ENCODE data around the gene THNSL1. TPM values are rescaled to one million over a fixed set of nuclear protein-coding genes. Genes with fewer than 3 reads are reported as not detected.

THNSL1 gene
- total and polyA plus RNA-seq, 2 donors (not counting 1 experiment from before 2014, with no cell fraction given): 1.6 to 4.3 TPM

GRCh38 chr10:24982319-24983112 is 33.9 kb upstream of the THNSL1 start:
- no peak overlapping the region for H3K27ac ChIP-seq (ENCODE audit: insufficient read depth, low read length)
- no peaks in the 10 kb centered on the region for H3K9me3 ChIP-seq (ENCODE audit: control insufficient read depth, insufficient read depth, low read depth, low read length)
- H2AFZ ChIP-seq (ENCODE audit: low read length): no peak overlapping the region
- DNase-seq (ENCODE audit: low read depth in 2 of 2): no peak
- no peaks in the 10 kb centered on the region for H3K27me3 ChIP-seq (ENCODE audit: control insufficient read depth, insufficient read depth, low read length)
- H3K4me1 ChIP-seq (ENCODE audit: control insufficient read depth, extremely low read depth, insufficient read depth, low read length): no peaks in the 10 kb centered on the region
- H3K36me3 ChIP-seq (ENCODE audit: control insufficient read depth, insufficient read depth, low read length): no peaks in the 10 kb centered on the region
- no peak overlapping the region for H3K9ac ChIP-seq (ENCODE audit: insufficient read depth, low read length)
- TF ChIP-seq EZH2 (IDR thresholded peaks at IDR 0.05; ENCODE audit: low read length, missing control alignments) (no peak), CTCF (conservative IDR thresholded peaks at IDR 0.05 in 1 of 2, IDR thresholded peaks at IDR 0.05 in 1 of 2; ENCODE audit: low read depth in 1 of 2, low read length in 2 of 2) (no peak)
- H3K4me2 ChIP-seq (ENCODE audit: extremely low read depth, insufficient read depth, low read length): no peak overlapping the region
- H3K4me3 ChIP-seq (replicated peaks in 1 of 4; ENCODE audit: control extremely low read depth in 1 of 4, insufficient read depth in 1 of 4, low read depth in 3 of 4, low read length in 4 of 4): no peak overlapping the region
- H3K79me2 ChIP-seq (ENCODE audit: control insufficient read depth, insufficient read depth, low read length): no peaks in the 10 kb centered on the region
- no peaks in the 10 kb centered on the region for H4K20me1 ChIP-seq (ENCODE audit: control insufficient read depth, extremely low read depth, insufficient read depth, low read length)

GRCh38 chr10:24983130-24983529 is 33.3 kb upstream of the THNSL1 start:
- no peaks in the 10 kb centered on the region for H3K79me2 ChIP-seq (ENCODE audit: control insufficient read depth, insufficient read depth, low read length)
- no peak overlapping the region for H3K4me2 ChIP-seq (ENCODE audit: extremely low read depth, insufficient read depth, low read length)
- H2AFZ ChIP-seq (ENCODE audit: low read length): no peak overlapping the region
- no peak overlapping the region for H3K9ac ChIP-seq (ENCODE audit: insufficient read depth, low read length)
- no peaks in the 10 kb centered on the region for H3K9me3 ChIP-seq (ENCODE audit: control insufficient read depth, insufficient read depth, low read depth, low read length)
- H3K4me1 ChIP-seq (ENCODE audit: control insufficient read depth, extremely low read depth, insufficient read depth, low read length): no peaks in the 10 kb centered on the region
- H4K20me1 ChIP-seq (ENCODE audit: control insufficient read depth, extremely low read depth, insufficient read depth, low read length): no peaks in the 10 kb centered on the region
- H3K27ac ChIP-seq (ENCODE audit: insufficient read depth, low read length): no peak overlapping the region
- TF ChIP-seq CTCF (conservative IDR thresholded peaks at IDR 0.05 in 1 of 2, IDR thresholded peaks at IDR 0.05 in 1 of 2; ENCODE audit: low read depth in 1 of 2, low read length in 2 of 2) (no peak), EZH2 (IDR thresholded peaks at IDR 0.05; ENCODE audit: low read length, missing control alignments) (no peak)
- H3K27me3 ChIP-seq (ENCODE audit: control insufficient read depth, insufficient read depth, low read length): no peaks in the 10 kb centered on the region
- no peak for DNase-seq (ENCODE audit: low read depth in 2 of 2)
- H3K36me3 ChIP-seq (ENCODE audit: control insufficient read depth, insufficient read depth, low read length): no peaks in the 10 kb centered on the region
- H3K4me3 ChIP-seq (replicated peaks in 1 of 4; ENCODE audit: control extremely low read depth in 1 of 4, insufficient read depth in 1 of 4, low read depth in 3 of 4, low read length in 4 of 4): no peak overlapping the region

- Histone ChIP-seq H3K4me2 (ENCODE audit: extremely low read depth, insufficient read depth, low read length) (no peak overlapping the region), H3K9ac (ENCODE audit: insufficient read depth, low read length) (no peak overlapping the region), H3K36me3 (ENCODE audit: control insufficient read depth, insufficient read depth, low read length) (no peaks in the 10 kb centered on the region), H3K9me3 (ENCODE audit: control insufficient read depth, insufficient read depth, low read depth, low read length) (no peaks in the 10 kb centered on the region), H3K4me1 (ENCODE audit: control insufficient read depth, extremely low read depth, insufficient read depth, low read length) (no peaks in the 10 kb centered on the region), H4K20me1 (ENCODE audit: control insufficient read depth, extremely low read depth, insufficient read depth, low read length) (no peaks in the 10 kb centered on the region), H3K4me3 (replicated peaks in 1 of 4; ENCODE audit: control extremely low read depth in 1 of 4, insufficient read depth in 1 of 4, low read depth in 3 of 4, low read length in 4 of 4) (no peak overlapping the region), H2AFZ (ENCODE audit: low read length) (no peak overlapping the region), H3K27me3 (ENCODE audit: control insufficient read depth, insufficient read depth, low read length) (no peaks in the 10 kb centered on the region), H3K79me2 (ENCODE audit: control insufficient read depth, insufficient read depth, low read length) (no peaks in the 10 kb centered on the region), H3K27ac (ENCODE audit: insufficient read depth, low read length) (no peak overlapping the region)
- TF ChIP-seq EZH2 (IDR thresholded peaks at IDR 0.05; ENCODE audit: low read length, missing control alignments) (no peak), CTCF (conservative IDR thresholded peaks at IDR 0.05 in 1 of 2, IDR thresholded peaks at IDR 0.05 in 1 of 2; ENCODE audit: low read depth in 1 of 2, low read length in 2 of 2) (no peak)
- DNase-seq (ENCODE audit: low read depth in 2 of 2): no peak
Measured at GRCh38 chr10:24983946-24984345, 32.5 kb upstream of the THNSL1 start.
